OCI-LY3 (cell line): Measurements from ENCODE around the gene FIBCD1.

Experiments
- H2AFZ ChIP-seq: fragments of 200-600, 300-600 bp; shearing (Covaris generic); 2 replicates; pipeline ENCODE4 v1.6.0; 2014; ENCODE audit warnings: antibody characterized with exemption, low read depth, low read length
- H3K27ac ChIP-seq: fragments of 200-600, 300-600 bp; sonication (generic); 2 replicates; pipeline ENCODE4 v1.5.1; 2014; ENCODE audit warnings: mild to moderate bottlenecking, low read length, moderate library complexity, mixed read lengths
- H3K27me3 ChIP-seq: fragments of 200-600, 300-600 bp; sonication (generic); 2 replicates; pipeline ENCODE4 v1.6.1; 2014; ENCODE audit warnings: low read depth, low read length, mixed read lengths
- H3K36me3 ChIP-seq: fragments of 200-600, 300-600 bp; sonication (generic); replicated peaks from 2 replicates; pipeline ENCODE3; 2014; ENCODE audit warnings: low read depth, low read length, mixed read lengths
- H3K4me1 ChIP-seq: fragments of 300-600, 200-600 bp; sonication (generic); 2 replicates; pipeline ENCODE4 v1.6.1; 2014; ENCODE audit warnings: low read length, mixed read lengths
- H3K4me2 ChIP-seq: fragments of 200-600, 300-600 bp; sonication (generic); 2 replicates; pipeline ENCODE4 v1.6.1; 2014; ENCODE audit warnings: low read length, mixed read lengths
- H3K4me3 ChIP-seq: fragments of 300-600, 200-600 bp; sonication (generic); 2 replicates; pipeline ENCODE4 v1.5.1; 2014; ENCODE audit warnings: antibody characterized with exemption, mild to moderate bottlenecking, low read length, moderate library complexity
- H3K79me2 ChIP-seq: fragments of 300-600, 200-600 bp; shearing (Covaris generic); 2 replicates; pipeline ENCODE4 v1.6.1; 2014; ENCODE audit warnings: mild to moderate bottlenecking, low read length, mixed read lengths
- H3K9ac ChIP-seq: fragments of 300-600, 200-600 bp; shearing (Covaris generic); 2 replicates; pipeline ENCODE4 v1.6.0; 2014; ENCODE audit warnings: mild to moderate bottlenecking, low read length, moderate library complexity
- H3K9me3 ChIP-seq: fragments of 200-600, 300-600 bp; shearing (Covaris generic); 2 replicates; pipeline ENCODE4 v1.6.1; 2014; ENCODE audit warnings: low read length, mixed read lengths; ENCODE audit not compliant: insufficient read depth
- H4K20me1 ChIP-seq: fragments of 200-600, 300-600 bp; sonication (generic); 2 replicates; pipeline ENCODE4 v1.6.1; 2016; ENCODE audit warnings: low read length, mixed read lengths; ENCODE audit not compliant: insufficient read depth
- EZH2phosphoT487 ChIP-seq: fragments of 200-600 bp; shearing (Covaris generic); IDR thresholded peaks from 2 replicates; pipeline ENCODE4 v1.6.1; 2018; ENCODE audit warnings: antibody characterized with exemption, mixed run types, low read depth
- TF ChIP-seq, protein P1 (sequence below): fragments of 200-600, 300-600 bp; sonication (generic); IDR thresholded peaks from 2 replicates; pipeline ENCODE4 v1.5.1; 2014; ENCODE audit warnings: antibody characterized with exemption, low read length, low read depth

FIBCD1 gene

DNA sequence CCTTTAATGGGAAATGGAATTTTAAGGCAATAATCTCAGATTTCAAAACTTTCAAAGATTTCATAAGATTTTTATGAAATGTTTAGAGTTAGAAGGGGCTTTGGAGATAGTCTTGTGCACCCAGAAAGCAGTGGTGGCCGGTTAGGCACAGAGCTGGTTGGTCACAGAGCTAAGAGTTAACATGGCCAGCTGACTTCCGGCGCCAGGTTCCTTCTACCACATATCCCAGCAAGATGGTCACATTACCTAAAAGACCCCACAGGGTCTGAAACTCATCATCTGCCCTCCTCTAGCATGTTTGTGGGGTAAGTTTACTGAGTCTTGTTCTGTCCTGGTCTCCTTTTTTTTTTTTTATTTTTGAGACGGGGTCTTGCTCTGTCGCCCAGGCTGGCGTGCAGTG, 61.7 kb downstream of the FIBCD1 start:
- no peak overlapping the region for H2AFZ ChIP-seq
- H3K4me1 ChIP-seq: no peaks in the 10 kb centered on the region
- TF ChIP-seq, protein P1, sequence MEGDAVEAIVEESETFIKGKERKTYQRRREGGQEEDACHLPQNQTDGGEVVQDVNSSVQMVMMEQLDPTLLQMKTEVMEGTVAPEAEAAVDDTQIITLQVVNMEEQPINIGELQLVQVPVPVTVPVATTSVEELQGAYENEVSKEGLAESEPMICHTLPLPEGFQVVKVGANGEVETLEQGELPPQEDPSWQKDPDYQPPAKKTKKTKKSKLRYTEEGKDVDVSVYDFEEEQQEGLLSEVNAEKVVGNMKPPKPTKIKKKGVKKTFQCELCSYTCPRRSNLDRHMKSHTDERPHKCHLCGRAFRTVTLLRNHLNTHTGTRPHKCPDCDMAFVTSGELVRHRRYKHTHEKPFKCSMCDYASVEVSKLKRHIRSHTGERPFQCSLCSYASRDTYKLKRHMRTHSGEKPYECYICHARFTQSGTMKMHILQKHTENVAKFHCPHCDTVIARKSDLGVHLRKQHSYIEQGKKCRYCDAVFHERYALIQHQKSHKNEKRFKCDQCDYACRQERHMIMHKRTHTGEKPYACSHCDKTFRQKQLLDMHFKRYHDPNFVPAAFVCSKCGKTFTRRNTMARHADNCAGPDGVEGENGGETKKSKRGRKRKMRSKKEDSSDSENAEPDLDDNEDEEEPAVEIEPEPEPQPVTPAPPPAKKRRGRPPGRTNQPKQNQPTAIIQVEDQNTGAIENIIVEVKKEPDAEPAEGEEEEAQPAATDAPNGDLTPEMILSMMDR: no peak
- no peak for TF ChIP-seq EZH2phosphoT487
- H3K9ac ChIP-seq: no peak overlapping the region
- no peaks in the 10 kb centered on the region for H3K27me3 ChIP-seq
- H4K20me1 ChIP-seq: peaks cover 3% of the 10 kb centered on the region; the same call in 1 of the 2 replicates
- H3K4me3 ChIP-seq: no peak overlapping the region
- peaks cover 65% of the 10 kb centered on the region for H3K36me3 ChIP-seq
- no peaks in the 10 kb centered on the region for H3K79me2 ChIP-seq
- no peak overlapping the region for H3K4me2 ChIP-seq
- no peak overlapping the region for H3K27ac ChIP-seq
- no peaks in the 10 kb centered on the region for H3K9me3 ChIP-seq

DNA sequence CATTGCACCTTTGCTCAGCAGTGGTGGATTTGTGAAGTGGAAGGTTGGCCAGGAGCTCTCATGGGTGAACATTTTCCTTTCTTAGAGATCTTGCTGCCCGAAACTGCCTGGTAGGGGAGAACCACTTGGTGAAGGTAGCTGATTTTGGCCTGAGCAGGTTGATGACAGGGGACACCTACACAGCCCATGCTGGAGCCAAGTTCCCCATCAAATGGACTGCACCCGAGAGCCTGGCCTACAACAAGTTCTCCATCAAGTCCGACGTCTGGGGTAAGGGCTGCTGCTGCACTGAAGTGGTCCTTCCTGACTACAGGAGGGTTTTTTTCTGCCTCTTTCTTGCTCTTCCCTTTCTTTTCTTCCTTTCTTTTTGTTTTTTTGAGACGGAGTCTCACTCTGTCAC, 64.3 kb downstream of the FIBCD1 start:
- no peak overlapping the region for H3K27ac ChIP-seq
- peaks cover 23% of the 10 kb centered on the region for H4K20me1 ChIP-seq
- H3K27me3 ChIP-seq: no peaks in the 10 kb centered on the region
- TF ChIP-seq, protein P1: no peak
- TF ChIP-seq EZH2phosphoT487: no peak
- H3K9ac ChIP-seq: no peak overlapping the region
- H3K4me3 ChIP-seq: no peak overlapping the region
- H3K36me3 ChIP-seq: peaks cover 58% of the 10 kb centered on the region
- peaks cover 9% of the 10 kb centered on the region; the same call in 1 of the 2 replicates for H3K79me2 ChIP-seq
- H3K4me2 ChIP-seq: no peak overlapping the region
- no peak overlapping the region for H2AFZ ChIP-seq
- no peaks in the 10 kb centered on the region for H3K9me3 ChIP-seq
- H3K4me1 ChIP-seq: peaks cover 24% of the 10 kb centered on the region

DNA sequence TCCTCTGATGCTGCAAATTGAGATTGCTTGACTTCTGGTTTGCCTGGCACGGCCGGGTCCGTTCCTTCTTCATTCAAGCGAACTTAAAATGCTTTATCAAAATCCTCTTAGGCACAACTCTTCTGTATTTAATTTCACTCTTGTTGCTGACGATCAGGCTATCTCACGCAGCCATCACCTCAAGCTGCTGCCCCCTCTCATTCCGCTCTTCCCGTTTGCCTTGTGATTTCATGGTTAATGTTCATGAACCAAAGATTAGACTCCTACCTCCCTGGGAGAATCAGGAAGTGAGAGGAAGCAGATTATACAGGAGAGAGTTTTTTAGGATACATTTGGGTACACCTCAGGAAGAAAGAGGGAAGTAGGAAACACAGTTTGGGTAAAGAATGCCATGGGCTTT, 65.1 kb downstream of the FIBCD1 start:
- no peak overlapping the region for H3K4me2 ChIP-seq
- peaks cover 54% of the 10 kb centered on the region for H3K36me3 ChIP-seq
- no peak overlapping the region for H3K27ac ChIP-seq
- no peaks in the 10 kb centered on the region for H3K9me3 ChIP-seq
- no peak overlapping the region for H2AFZ ChIP-seq
- H3K79me2 ChIP-seq: peaks cover 9% of the 10 kb centered on the region; the same call in 1 of the 2 replicates
- no peaks in the 10 kb centered on the region for H3K27me3 ChIP-seq
- no peak for TF ChIP-seq EZH2phosphoT487
- TF ChIP-seq, protein P1: no peak
- peaks cover 32% of the 10 kb centered on the region for H3K4me1 ChIP-seq
- H3K4me3 ChIP-seq: no peak overlapping the region
- peaks cover 23% of the 10 kb centered on the region for H4K20me1 ChIP-seq
- H3K9ac ChIP-seq: no peak overlapping the region

DNA sequence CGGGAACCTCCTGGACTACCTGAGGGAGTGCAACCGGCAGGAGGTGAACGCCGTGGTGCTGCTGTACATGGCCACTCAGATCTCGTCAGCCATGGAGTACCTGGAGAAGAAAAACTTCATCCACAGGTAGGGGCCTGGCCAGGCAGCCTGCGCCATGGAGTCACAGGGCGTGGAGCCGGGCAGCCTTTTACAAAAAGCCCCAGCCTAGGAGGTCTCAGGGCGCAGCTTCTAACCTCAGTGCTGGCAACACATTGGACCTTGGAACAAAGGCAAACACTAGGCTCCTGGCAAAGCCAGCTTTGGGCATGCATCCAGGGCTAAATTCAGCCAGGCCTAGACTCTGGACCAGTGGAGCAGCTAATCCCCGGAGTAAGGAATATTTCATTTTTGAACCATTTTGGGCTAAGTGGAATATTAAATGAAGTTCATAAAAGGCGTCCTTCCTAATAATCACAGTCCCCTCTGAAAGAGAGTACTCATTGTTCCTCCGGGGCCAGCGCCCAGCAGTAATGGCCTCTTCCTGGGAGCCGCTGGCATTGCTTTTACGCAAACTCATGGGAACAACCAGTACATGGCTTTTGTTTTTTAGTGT, 66.0 kb downstream of the FIBCD1 start:
- Histone ChIP-seq H3K36me3 (peaks cover 48% of the 10 kb centered on the region), H2AFZ (no peak overlapping the region), H3K4me3 (no peak overlapping the region), H3K79me2 (peaks cover 9% of the 10 kb centered on the region; the same call in 1 of the 2 replicates), H3K9ac (no peak overlapping the region), H3K4me1 (peaks cover 32% of the 10 kb centered on the region), H3K27ac (no peak overlapping the region), H4K20me1 (peaks cover 23% of the 10 kb centered on the region), H3K4me2 (no peak overlapping the region), H3K27me3 (no peaks in the 10 kb centered on the region), H3K9me3 (no peaks in the 10 kb centered on the region)
- TF ChIP-seq EZH2phosphoT487: no peak
- TF ChIP-seq, protein P1: no peak
